Activated CD4-positive, alpha-beta T cell treated with anti-CD3 and anti-CD28 coated beads, Interleukin-2, Interleukin-4, amounts not matched to agents 100 ng/mL and 50 ng/mL, durations not matched to agents 16 hours and 8 hours (primary cell): ENCODE results near the gene TRAIP.
A peak's percentile ranks its signal among the peaks of the same experiment; 100 is the strongest.
"Not testable (repeated sequence)": the region's sequence is repeated elsewhere in the genome, so short reads cannot be mapped to it uniquely, and the experiment has no call there.

Experiments used
- DNase-seq: peaks from one replicate; pipeline ENCODE4 v3.0.0-alpha.2; 2020; ENCODE audit warnings: low spot score

The TRAIP gene

DNA sequence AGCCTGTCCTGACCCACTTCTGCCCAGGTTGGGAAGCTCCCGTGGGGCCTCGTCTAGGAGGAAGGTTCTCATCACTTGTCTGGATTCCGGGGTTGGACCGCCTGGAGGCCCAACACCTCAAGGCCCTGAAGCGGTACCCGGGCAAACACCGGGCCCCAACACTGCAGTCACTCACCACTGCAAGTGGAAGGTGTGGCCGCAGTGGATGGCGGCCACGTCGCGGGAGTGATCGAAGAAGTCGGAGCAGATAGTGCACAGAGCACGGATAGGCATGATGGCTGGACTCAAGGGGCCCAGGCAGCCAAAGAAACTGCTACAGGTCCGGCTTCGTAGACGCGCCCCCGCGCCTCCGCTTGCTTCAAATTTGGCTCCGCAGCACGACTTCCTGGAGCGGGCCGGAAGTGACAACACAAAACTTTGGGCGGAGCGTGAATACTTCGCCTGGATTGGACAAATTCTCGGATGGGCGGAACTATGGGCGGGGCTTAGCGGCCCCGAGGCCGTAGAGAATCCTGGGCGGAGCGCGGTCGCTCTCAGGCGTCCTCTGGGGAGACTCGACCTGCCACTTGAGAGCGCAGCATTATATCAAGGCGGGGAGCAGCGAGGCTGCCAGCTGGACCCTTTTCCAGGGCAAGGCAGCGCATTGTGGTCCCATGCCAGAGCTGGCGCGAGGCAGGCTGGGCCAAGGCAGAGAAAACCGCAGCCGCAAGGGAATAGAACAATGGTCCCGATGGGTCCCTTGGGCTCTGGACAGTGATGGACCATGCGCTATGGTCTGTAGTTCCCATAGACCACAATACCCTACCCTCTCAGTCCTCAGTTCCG, at the start of gene TRAIP:
TRAIP (minus strand) TSS at position 384 of the 825 bp plus-strand sequence; CDS start at position 273, 111 bp downstream.
- DNase-seq: peak; percentile 97

DNA sequence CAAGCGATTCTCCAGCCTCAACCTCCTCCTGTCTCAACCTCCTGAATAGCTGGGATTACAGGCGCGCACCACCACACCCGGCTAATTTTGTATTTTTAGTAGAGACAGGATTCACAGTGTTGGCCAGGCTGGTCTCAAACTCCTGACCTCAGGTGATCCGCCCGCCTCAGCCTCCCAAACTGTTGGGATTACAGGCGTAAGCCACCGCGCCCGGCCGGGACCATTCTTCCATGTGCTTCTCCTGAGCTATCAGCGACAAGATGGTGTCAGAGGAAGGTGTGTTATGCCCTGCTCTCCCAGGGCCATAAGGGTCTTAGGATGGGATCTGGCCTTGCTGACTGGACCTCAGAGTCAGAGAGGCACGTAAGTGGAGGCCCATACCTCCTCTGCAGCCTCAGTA, 48.1 kb upstream of the TRAIP start:
- not testable (repeated sequence) for DNase-seq

GRCh38 chr3:49903451-49904424, 47.4 kb upstream of the TRAIP start, which contains the start of gene MST1R:
Gene MST1R (minus strand): TSS chr3:49903873. CDS start chr3:49903609, 264 bp downstream.
- DNase-seq: peak; percentile 79

DNA sequence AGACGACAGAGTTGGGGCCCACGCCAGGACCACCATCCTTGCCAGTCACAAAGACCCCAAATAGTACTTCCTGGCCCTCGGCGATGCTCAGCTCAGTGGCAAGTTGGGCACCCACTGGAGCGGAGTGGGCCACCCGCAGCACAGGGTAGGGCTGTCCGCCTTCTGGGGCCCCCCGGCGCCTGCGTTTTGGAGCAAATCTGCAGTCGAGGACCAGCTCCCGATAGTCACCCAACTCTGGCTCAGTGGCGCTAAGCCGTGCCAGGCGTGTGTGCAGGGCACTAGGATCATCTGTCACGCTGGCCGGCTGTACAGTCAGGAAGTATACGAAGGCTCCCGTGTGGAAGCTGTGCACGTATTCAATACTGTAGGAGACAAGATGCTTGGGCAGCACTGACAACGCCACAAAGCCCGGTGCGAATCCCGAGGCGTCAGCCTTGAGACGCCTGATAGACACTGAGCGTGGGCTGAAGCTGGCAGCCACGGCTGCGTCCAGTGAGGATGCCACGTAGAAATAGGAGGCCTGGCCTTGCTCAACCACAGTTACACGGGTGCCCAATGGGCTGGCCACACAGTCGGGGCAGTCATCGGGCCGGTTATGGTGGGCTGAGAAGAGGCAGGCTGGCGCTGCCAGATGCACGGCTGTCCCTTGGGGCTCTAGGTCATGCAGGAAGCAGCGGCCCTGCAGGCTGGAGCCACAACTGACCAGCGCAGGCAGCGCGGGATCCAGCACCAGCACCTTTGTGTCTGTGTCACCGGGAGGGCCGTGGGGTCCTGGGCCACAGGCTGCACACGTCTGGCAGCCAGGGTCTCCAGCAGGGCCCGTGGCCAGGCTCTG, 46.4 kb upstream of the TRAIP start:
- DNase-seq: no peak

DNA sequence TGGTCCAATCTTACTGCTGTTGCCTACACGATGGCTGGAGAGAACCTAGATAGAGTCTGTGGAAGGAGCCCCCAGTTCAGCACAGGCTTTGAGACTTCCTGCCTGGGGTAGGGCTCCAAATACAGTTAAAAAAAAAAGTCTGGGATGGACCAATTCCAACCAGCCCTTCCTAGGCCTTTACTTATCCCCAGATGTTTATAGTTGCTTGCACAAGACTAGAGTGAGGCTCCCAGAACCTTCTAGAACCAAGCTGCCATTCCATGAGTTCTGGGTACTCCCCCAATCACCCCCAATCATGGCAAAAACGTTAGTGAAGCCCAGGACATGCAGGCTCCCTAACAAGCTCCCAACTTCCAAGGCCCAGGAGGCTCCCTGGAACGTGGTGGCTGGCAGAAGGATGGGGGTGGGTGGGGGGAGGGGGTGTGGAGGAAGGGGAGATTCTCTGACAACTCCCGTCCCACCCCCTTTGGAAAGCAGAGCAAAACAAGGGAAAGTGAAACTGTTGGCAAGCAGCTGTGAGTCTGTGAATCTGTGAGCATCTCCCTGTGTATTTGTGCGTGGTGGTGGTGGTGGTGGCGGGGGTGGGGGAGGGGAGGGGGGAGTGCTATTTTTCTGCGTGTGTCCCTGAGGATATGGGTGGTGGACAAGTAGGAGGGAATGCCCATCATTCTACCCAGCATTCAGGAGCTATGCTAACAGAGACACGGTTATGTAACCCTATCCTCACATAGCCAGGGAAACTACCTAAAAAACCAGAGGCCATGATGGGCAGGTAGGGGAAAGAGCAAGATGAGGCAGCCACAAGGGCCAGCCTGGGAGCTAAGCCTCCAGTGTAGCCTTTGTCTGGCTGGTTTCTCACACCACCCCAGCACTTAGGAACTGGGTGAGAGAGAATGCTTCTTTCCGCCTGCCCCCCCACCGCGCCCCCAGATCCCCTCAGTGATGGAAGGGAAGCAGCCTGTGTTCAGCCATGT, 45.3 kb upstream of the TRAIP start:
- no peak for DNase-seq

DNA sequence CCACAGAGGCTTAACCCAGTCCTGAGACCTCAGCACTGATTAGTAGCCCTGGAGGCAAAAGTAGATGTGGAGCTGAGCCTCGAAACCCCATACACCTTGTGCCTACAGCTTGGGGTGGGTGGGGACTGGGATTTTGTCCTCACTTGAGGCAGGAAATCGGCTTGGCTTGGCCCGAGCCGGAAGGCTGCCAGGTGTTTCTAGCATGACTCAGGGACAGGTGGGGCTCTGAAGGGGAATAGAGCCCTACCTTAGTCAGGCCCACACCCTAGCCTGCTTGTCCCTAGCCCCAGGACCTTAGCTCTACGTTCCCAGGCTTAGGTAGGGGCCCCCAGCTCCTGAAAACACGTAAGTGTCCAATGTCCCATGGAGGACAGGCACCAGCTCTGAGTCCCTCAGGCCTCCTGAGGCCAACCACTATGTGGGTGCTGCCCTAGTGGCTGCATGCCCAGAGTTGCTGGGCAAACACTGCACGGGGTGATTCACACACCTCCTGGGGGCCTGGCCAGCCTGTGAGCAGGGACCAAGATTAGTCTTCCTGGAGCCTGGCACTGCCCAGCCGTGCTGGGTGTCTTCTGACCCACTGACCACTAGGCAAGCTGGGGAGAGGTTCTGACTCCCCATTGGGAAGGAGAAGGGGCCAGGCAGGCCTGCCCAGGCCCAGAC, 44.3 kb upstream of the TRAIP start:
- DNase-seq: no peak

DNA sequence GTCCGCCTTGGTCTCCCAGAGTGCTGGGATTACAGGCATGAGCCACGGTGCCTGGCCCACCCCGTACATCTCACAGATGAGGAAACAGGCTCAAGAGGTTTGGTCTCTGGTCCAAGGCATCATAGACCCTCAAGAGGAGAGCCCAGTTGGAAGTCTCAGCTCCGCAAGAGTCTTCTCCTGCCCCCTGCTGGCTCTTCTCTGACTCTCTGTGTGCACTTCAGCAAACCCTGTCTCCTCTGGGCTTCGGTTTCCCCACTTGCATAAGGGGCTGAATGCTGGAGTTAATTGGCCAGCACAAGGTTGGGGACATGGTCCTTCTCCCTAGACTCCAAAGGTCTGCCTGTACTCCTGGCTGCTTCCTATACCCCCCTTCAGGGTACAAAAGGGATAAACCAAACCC, 43.5 kb upstream of the TRAIP start:
- peak; percentile 8 for DNase-seq

DNA sequence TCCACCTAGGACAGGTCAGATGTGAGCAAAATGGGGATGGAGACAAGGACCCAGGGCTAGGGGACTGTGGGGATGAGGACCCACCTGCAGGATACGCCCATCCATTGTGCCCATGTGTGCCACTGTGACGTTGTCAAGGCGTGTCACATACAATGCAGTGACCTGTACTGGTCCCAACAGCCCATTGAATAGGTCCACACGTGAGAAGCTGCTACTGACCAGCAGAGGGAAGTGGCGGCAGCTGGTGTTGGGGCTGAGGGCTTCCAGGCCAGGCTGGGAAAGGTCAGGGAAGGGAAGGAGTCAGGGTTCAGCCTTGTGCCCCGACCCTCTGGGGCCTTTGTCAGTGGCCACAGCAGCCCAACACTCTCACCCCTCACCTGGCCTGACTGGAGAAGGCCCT, 42.6 kb upstream of the TRAIP start:
- DNase-seq: no peak

DNA sequence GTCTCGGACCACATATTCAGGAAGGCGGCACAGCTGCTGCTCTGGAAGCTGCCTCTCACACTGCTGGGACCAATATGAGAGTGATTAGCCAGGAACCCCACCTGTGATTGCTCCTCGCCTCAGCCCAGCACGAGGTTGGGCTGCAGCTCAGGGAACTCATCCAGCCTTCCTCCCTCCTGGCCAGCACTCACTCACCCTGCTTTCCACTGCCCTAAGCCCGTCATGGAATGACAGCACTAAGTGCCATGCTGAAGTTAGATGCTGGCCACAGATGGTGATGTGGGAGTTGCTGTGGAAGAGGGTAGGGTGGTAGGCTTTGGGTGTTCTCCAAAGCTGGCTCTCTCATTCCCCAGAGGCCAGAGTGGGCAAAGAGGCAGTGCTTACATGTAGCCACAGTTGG, 40.0 kb upstream of the TRAIP start:
- no peak for DNase-seq

- no peak for DNase-seq
These were observed 39.4 kb upstream of the TRAIP start for GRCh38 chr3:49895791-49896190.

GRCh38 chr3:49889296-49889695, 32.9 kb upstream of the TRAIP start:
- DNase-seq: no peak

- DNase-seq: no peak
These were observed 30.5 kb upstream of the TRAIP start for GRCh38 chr3:49886922-49887265.

GRCh38 chr3:49883998-49884397, 27.6 kb upstream of the TRAIP start:
- DNase-seq: no peak

GRCh38 chr3:49882166-49882565, 25.8 kb upstream of the TRAIP start:
- no peak for DNase-seq

GRCh38 chr3:49880581-49881315, 24.4 kb upstream of the TRAIP start:
- DNase-seq: no peak

DNA sequence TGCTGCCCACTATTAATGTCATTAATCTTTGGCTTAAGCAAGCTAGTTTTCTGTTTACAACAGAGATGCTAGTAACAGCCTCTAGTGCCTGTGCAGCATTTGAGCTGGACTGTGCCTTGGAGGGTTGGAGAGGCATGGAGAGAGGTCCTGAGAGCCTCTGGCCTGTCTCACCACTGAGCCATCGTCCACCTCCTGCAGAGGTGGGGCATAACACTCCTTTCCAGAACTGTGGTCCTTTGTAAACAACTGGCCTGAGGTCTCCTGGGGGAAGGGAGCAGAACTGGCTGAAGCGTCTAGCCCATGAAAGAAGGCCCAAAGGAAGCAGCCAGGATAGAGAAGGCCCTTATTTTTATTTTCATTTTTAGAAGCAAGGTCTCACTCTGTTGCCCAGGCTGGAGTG, 23.4 kb upstream of the TRAIP start:
- DNase-seq: no peak

DNA sequence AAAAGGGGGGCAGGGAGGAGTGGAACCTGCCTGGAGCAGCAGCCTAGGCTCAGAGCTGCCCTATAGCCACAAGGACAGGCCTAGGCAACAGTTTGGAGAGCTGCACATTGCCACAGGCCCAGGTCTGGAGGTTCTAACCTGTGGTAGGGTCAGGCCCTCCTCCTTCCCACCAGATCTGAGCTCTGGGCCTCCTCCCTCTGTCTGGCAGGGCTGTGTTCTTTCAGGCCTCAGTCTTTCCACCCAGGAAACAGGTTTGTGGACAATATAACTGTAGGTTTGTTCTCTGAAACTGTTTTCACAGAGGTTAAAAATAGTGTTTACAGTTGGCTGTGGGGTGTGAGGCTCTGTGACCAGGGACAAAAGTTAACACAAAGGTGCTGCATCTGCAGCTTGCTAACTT, 22.3 kb upstream of the TRAIP start:
- no peak for DNase-seq

DNA sequence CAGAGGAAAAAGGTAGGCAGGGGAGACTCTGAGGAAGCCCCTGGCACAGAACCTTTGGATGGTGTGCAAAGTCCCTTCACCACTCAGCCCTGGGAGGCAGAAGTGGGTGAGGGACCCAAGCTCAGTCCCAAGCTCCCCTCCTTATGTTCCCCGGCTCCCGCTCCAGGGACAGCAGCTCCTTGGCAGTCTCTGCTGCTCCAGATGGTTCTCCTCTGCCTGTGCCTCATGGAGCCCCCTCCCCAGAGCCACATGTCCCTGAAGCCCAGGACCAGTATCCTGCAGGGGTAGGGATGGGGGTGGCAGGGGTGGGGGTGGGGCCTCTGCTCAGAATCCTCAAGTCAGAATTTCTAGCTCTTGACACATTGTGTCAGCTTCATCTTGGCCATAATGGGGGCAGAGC, 21.4 kb upstream of the TRAIP start:
- no peak for DNase-seq

DNA sequence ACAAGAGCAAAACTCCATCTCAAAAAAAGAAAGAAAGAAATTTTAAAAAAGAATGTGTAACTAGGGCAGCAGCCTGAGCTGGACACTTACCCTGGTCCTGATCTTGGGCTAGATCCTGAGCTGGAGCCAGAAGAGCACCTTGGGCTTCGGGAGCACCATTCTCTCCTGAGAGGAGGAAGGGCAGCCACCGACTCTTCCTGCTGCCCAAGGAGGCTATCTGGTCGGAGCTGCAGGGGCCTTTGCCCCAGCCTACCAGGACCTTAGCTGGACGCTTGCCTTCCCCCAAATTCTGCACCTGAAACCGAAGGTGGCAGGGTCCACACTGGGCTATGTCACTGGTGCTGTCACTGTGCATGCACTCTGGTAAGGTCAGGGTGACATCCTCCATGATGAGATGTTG, 20.2 kb upstream of the TRAIP start:
- DNase-seq: no peak

DNA sequence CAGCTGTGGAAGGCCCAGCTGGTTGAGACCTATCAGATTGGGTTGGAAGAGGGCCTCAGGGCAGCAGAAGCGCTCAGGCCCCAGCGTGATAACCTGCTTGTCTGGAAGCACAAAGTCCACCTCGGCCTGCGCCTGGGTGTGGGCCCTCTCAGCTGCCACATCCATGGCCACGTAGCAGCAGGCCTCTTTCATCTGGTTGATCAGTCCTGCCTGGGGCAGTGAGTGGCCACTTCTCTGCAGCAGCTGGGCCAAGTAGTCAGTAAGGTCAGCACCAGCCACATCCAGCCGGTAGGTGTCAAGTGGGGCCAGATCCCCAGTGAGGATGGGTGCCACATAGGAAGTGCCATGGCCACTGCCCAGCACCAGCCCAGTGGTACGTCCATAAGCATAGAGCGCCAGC, 17.3 kb upstream of the TRAIP start:
- DNase-seq: no peak
